GM21528 (cell line): ENCODE measurements around the gene ARHGAP21.
"Not testable (repeated sequence)": the region's sequence is repeated elsewhere in the genome, so short reads cannot be mapped to it uniquely, and the experiment has no call there.

Experiments
- ATAC-seq: cut with Tn5 transposase; IDR thresholded peaks from one replicate; pipeline ENCODE4 v1.9.1; 2021; ENCODE audit warnings: mild to moderate bottlenecking, moderate library complexity; ENCODE audit not compliant: unreplicated experiment, low FRiP score

ARHGAP21 gene

DNA sequence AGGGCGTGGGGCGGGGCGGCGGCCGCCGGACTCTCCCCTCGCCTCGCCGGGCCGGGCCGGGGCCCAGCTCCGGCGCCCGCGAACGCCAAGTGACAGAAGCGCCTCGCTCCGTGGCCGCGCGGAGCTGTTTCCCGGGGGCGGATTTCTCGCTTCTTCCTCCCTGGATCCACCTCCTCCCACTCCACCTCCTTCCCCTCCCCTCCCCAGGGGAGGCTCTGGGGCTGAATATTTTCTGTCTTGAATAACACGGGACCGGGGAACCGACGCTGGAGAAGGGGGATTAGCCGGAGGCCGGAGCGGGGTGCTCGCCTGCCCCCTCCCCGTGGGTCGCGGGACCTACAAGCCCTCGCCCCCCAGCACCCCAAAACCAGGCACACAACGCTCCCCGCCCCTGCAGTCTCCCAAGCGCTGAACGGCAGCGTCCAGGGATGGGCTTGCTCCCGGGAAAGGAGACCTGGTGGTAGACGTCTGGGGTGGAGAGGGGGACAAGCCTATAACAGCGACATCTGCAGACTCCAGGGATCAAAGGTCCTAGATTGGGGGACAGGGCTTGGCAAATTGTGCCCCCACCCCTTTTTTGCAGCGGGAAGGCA is at the start of gene ARHGAP21:
TSS of gene ARHGAP21 (minus strand) at position 100 of the 593 bp plus-strand sequence. CDS start 1,988 bp downstream, outside the sequence.
- peak; percentile 11 for ATAC-seq

DNA sequence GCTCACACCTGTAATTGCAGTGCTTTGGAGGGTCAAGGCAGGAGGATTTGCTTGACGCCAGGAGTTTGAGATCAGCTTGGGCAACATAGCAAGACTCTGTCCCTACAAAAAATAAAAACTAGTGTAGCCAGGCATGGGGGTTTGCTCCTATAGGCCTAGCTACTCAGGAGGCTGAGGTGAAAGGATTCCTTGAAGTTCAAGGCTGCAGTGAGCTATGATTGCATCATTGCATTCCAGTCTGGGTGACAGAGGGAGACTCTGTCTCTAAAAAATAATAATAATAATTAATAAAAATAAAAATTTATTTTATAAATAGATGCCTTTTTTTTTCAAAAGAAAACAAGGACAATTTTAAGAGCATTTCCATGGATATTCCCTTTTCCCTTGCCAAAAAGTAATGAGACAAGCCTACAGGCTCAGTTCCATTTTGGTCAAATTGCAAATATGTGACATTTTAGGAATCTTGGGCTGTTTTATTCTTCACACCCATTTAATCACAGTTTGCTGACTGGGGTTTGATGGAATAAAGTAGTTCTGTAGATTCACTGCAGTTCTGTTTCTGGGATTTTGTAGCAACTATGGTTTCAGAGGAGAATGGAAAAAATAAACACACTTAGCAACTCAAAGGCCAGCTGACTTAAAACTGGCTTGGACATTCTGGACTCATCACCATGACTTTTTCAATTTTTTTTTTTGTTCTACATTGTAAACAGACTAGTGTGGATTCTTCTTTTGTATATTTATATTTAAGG is 48.4 kb upstream of the ARHGAP21 start:
- no peak for ATAC-seq

DNA sequence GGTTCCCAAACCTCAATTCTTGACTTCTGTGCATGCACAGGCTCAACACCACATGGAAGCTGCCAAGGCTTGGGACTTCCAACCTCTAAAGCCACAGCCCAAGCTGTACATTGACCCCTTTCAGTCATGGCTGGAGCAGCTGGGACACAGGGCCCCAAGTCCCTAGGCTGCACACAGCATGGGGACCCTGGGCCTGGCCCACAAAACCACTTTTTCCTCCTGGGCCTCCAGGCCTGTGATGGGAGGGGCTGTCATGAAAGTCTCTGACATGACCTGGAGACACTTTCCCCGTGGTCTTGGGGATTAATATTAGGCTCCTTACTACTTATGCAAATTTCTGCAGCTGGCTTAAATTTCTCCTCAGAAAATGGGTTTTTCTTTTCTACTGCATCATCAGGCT is 41.3 kb upstream of the ARHGAP21 start:
- ATAC-seq, result not testable (repeated sequence)

DNA sequence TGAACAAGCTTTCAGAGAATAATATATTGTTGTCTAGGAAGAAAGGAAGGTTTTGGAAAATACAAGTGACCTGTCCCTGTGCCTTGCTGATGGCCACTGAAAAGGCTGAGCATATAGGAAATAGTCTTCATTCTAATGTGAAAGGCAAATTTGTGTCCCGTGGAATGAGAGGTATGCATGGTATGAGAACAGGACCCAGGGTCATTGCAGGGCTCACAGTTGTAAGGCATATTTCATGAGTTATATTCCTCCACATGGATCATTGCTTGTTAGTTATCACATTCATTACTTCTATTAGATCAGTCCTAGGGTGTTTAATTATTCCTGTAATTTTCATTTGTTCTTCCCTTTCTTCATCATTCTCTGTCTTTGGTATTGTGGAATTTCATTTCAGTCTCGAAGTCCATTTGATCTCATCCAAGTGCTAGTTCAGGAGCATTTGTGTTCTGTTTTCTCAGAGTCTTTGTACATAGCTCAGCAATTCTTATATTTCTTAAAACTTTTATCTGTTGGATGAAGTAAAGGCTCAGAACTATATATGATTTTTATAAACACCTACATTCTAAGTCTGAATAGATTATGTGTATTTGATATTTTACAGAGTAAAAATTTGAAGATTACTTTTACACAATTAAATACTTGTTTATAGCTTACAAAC is 39.4 kb upstream of the ARHGAP21 start:
- ATAC-seq, result no peak

DNA sequence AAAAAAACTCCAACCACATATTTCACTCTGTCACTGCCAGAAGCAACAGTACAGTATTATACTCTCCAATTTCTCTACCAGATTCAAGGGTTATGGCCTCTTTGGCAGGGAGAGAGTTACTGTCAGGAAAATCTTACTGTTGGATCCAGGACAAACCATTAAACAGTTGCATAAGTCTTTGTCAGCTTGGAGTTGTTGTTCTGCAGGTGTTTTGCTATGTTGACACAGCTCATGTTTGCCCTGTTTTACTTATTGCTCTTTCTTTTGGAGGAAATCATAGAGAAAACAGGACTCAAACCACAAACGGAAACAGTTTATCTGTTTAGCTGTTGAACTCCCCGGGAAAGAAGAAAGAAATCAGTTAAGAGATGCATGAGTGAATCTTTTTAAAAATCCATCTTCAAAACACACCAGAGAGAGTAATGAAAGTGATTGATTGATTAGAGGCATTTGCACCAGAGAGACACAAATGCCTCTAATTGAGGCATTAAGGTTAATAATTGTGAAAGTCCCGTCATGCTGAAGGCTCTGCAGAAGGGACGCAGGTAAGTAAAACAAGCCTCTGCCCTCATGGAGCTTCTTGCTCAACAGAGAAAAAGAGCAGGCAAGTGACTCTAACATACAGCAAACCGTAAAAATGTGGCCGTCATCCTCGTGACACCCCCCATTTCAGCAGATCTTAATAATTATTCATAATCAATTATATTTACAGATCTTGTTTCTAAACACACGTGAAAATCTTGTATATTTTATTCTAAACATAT is 38.7 kb upstream of the ARHGAP21 start:
- no peak for ATAC-seq

DNA sequence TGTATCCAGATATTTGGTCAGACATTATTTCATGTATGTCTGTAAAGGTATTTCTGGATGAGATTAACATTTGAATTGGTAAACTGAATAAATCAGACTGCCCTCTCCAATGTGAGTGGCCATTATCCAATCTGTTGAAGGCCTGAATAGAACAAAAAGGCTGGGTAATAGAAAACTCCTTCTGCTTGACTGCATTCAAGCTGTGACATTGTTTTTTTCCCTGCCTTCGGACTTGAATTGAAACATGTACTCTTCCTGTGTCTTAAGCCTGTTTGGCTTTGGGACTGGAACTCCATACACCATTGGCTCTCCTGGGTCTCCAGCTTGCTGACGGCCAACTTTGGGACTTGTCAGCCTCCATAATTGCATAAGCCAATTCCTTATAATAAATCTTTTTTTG is 36.0 kb upstream of the ARHGAP21 start:
- ATAC-seq, result no peak

DNA sequence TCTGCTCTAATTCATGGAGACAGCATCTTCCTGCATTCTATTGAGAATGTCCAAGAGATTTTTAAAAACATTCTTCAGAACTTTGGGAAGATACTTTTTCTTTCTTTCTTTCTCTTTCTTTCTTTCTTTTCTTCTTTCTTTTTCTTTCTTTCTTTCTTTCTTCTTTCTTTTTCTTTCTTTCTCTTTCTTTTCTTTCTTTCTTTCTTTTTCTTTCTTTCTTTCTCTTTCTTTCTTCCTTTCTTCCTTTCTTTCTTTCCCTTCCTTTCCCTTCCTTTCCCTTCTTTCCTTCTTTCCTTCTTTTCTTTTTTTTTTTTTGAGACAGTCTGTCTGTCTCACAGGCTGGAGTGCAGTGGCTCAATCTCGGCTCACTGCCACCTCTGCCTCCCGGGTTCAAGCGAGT is 34.6 kb upstream of the ARHGAP21 start:
- ATAC-seq, result not testable (repeated sequence)

DNA sequence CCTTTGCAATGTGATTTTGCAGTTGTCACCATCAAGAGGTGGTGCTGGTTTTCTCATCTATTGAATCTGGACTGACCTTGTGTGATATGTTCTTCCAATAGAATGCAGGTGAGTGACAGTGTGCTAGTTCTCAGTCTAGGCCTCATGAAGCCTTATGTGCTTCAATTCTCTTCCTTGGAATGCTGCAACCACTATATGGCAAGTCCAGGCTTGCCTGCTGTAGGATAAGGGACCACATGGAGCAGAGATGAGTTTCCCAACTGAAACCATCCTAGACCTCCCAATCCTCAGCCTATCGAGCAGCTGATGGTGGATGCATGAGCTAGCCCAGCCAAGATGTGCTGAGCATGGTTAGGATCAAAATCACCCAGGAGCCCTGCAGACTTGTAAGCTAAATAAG is 32.6 kb upstream of the ARHGAP21 start:
- ATAC-seq, result no peak

DNA sequence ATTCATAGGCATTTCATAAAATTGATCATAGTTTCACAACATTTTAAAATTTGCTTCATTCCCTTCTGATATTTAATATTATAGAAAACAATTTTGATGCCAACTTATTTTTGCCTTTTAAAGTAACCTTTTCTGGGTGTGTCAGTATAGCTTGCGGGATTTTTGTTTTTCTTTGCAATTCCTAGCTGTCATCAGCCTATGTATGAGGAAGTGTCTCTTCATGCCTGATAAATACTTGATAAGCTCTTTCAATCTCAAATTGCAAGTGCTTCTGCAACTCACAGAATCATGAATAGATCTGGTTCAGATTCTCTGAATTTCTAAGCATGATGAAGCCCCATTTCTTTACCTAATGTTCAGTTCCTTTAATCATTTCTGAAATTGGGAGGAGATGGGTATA is 28.0 kb upstream of the ARHGAP21 start:
- ATAC-seq, result no peak

DNA sequence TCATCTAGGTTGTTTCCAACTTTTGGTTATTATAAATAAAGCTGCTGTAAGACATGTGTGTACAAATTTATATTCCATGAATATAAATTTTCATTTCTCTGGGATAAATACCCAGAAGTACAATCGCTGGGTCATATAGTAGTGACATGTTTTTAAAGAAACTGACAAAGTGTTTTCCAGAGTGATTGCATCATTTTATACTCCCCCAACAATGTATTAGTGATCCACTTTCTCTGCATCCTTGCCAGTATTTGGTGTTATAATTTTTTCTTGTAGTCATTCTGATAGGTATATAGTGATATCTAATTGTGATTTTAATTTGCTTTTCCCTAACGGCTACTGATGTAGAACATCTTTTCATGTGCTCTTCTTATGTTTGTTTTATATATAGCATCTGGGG is 27.0 kb upstream of the ARHGAP21 start:
- ATAC-seq, result no peak

DNA sequence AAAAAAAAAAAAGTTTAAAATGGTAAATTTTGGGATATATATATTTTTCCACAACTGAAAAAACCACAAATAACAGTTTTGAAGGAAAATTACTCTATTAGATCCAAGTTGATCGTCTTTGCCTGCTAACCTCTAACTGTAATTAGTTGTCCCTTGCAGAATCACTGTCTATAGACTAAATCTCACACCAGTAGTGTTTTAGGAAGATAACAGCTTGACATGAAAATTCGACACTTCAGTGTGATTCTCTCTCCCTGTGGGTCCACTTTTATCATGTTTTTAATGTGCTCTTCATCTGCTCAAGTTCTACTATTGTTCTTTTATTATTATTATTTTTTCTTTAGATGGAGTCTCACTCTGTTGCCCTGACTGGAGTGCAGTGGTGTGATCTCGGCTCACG is 24.5 kb upstream of the ARHGAP21 start:
- no peak for ATAC-seq

DNA sequence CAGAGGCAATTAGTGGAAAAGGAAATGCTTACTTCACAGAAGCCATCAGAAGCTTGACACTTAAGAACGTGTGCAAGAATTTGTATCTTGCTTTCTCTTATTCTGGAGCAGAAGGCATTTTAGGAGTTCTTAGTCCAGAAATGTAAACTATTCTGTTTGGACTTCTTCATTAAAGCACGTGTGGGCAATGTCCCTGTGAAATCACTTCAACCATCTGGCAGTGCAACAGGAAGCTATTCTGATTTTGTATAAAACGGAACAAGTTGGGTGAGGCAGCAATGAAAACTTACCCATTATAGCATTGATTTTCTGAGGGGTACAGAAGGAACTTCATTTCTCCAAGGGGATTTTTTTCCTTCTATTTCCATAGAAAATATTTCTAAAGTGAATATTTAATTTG is 21.3 kb upstream of the ARHGAP21 start:
- no peak for ATAC-seq

DNA sequence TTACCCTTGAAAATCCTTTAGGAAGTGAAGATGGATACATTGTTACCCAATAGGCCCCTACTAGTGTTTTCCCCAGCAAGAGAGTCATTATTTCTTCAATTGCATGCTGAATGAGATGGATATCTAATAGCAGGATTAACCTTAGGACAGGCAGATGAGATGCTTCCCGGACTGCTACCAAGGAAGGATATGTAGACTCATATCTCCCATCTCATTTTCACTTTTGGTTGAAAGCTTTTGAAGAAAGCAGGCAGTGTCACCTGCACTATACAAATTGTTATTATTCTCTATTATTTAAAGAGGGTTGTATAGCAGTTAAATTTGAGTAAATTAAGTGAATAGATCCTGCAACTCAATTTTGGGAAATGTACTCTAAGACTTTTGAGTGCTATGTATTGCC is 17.0 kb upstream of the ARHGAP21 start:
- no peak for ATAC-seq

DNA sequence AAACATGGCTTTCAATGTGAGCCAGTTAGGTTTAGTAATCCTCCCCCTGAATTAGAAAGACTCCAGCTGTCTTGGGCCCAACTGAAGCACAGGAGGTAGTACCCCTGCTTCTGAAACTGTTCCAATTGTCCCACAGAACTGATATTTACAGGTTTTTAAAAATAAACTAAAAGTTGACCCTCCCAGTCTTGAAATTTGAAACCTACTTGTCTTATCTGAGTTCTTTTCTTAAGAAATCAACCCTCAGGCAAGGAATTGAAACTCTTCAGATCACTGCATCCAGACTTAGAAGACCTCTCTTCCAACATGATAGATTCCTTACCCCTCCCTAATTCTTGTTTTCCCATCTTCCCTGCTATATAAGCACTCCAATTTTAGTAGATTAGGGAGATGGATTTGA is 13.3 kb upstream of the ARHGAP21 start:
- ATAC-seq, result no peak

DNA sequence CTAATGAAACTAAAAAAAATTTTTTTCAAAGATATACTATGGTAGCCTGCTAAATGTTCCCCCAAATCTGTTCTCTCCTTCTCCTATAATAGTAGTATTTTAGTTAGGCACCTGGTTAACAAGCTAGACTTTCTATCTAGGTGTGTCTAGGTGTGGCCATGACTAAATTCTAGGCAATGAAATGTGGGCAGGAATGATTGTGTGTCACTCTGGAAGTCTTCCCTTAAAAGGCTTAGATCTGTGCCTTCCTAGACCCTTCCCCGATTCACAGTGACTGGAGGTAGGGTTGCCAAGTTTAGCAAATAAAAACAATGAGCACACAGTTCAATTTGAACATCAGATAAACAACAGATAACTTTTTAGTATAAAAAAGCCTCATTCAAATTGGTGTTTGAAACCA is 8.3 kb upstream of the ARHGAP21 start:
- no peak for ATAC-seq

DNA sequence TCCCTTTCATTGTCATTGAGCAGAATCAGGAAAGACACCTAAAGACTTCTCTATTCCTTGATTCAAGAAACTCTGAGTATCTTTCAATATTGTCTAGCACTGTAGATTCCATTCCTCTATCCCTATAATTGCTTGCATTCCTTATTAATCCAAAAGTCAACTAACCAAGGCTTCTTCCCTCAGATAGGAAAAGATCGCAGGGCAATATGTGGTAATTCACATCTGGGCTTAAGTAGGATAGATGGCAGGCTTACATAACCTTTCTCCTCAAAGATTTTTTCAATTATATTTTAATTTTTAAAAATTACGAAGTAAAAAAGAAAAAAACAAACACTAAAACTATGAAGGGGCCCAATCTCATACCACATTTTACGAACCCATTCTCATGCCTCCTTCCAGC is 7.1 kb upstream of the ARHGAP21 start:
- no peak for ATAC-seq

DNA sequence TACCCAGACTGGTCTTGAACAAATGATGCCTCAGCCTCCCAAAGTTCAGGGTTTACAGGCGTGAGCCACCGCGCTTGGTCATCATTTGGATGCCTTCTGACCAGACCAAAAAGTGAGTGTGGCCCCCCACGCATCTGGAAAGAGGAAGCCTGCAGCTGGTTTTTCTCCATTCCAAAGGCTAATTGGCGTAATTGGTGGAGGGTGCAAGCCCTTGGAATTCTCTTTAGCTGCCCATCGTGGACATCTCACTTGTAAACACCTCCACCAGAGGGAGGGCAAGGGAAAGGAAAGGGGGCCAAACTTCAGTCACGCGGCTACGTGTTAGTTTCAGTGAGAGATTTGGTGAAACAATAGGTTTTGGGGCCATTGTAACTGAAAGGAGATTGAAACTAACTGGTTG is 4.1 kb upstream of the ARHGAP21 start:
- ATAC-seq, result no peak

DNA sequence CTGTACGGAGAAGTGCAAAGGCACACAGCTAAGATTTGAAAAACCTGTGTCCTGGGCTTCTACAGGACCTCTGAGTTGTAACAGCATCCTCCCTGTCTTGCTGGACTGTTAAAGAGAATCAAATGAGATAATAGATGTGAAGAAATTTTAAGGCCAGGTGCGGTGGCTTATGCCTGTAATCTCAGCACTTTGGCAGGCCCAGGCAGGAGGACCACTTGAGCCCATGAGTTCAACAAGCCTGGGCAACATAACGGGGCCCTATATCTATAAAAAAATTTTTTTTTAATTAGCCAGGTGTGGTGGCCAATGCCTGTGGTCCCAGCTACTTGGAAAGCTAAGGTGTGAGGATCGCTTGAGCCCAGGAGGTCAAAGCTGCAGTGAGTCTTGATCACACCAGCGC is 2.9 kb upstream of the ARHGAP21 start:
- ATAC-seq, result no peak

DNA sequence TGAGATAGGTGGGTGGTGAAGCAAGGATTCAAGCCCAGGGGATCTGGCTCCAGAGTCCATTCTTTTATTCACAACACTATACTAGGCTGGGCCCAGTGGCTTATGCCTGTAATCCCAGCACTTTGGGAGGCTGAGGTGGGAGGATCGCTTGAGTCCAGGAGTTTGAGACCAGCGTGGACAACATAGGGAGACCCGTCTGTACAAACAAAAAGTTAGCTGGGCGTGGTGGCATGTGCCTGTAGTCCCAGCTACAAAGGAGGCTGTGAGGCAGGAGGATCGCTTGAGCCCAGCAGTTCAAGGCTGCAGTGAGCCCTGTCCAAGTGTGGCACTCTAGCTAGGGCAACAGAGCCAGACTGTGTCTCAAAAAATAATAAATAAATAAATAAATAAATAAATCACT is 2.3 kb upstream of the ARHGAP21 start:
- not testable (repeated sequence) for ATAC-seq

DNA sequence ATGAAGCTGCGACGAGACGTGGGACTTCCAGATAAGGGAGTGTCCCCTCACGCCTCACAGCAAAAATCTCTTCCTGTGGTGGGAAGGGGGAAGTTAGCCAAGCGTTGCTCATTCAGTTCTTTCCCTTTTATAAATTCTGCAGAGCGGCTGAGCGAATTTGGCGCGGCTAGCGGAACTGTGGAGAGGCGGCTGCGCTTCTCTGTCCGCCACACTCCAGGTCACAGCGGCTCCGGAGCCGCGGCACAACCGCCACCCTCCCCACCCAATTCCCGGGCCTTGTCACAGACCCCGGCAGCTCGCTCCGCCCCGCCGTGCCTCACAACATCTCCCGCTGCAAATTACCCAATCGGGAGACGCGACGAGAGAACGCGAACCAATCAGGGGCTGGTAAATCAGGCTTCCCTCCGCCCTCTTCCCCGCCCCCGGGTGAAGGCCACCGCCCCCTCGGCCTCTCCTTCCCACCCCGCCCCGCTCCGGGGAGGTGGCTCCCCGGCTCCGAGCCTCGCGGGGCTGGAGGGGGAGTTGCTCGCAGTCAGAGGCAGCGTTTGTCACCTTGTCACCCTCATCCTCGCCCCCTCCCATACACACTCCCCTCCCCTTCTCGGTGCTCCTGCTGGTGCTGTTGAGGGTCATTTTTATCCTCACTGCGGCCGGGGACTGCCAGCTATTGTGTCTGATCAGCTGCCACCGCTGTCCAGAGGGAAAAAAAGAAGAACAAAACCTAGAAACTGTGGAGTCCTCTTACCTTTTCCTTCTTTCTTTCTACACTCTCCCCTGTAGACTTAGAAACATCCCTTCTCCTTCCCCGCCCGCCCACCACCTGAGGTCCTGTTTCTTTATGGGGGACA is 918 bp upstream of the ARHGAP21 start:
- peak; percentile 80 for ATAC-seq
